HG03045 (cell line): ENCODE results near the gene PHF12.
"Not testable (repeated sequence)": the region's sequence is repeated elsewhere in the genome, so short reads cannot be mapped to it uniquely, and the experiment has no call there.

Experiments used
- ATAC-seq: cut with Tn5 transposase; IDR thresholded peaks from one replicate; pipeline ENCODE4 v1.9.1; 2021; ENCODE audit warnings: mild to moderate bottlenecking, moderate library complexity; ENCODE audit not compliant: unreplicated experiment

PHF12 gene

GRCh38 chr17:28937044-28937729, 14.1 kb downstream of the PHF12 start:
- ATAC-seq = no peak

DNA sequence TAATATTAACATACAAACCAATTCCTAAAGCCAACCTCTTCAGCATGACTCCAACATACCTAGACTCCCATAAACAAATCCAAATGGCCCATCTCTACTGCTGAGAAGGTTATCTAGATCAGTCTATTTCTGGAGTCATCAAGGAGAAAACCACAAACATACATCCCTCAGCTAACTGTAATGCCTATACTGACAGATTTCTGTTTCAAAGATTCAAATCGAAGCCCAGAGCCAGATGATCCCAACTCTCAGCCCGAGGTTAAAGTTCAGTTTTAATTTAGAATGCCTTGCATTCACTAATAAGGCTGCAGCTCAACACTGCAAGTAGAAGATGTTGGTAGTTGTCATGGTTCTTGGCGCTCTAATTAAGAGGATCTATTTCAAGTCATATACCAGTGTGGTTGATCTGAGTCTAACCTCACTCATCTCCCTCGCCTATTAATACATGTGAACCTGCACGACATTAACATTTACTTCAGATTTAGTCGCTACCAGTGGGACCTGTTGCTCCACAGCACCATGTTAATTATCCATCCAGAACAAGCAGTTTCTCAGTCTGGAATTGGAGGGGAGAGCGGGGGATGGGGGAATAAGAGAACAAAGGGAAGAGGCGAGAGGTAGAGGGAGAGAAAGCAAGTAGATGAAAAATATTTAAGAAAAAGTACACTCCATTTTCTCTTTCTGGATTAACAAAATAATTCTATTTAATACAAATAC, 15.4 kb downstream of the PHF12 start:
- ATAC-seq = no peak

DNA sequence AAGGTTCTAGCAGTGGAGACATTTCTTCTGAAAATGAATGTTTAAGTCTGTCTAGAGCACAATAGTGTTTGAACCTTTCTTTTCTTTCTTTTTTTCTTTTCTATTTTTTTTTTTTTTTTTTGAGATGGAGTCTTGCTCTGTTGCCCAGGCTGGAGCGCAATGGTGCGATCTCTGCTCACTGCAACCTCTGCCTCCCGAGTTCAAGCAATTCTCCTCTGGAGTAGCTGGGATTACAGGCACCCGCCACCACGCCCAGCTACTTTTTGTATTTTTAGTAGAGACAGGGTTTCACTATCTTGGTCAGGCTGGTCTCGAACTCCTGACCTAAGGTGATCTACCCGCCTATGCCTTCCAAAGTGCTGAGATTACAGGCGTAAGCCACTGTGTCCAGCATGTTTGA, 16.8 kb downstream of the PHF12 start:
- not testable (repeated sequence) for ATAC-seq

GRCh38 chr17:28929787-28930186, 21.5 kb downstream of the PHF12 start:
- no peak for ATAC-seq

DNA sequence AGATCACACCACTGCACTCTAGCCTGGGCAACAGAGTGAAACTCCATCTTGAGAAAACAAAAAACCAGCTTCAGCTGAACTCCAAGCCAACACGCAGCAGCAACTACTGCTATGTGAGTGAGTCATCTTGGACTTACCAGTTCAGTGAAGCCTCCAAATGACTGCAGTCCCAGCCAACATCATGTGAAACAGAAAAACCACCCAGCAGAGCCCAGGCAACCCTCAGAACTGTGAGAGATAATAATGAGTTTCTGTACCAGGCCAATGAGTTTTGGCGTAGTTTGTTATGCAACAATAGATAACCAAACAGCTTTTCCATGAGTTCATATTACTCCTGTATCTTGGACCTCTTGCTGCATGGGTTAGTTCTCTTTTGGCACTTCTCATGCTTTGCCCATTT, 23.3 kb downstream of the PHF12 start:
- no peak for ATAC-seq

DNA sequence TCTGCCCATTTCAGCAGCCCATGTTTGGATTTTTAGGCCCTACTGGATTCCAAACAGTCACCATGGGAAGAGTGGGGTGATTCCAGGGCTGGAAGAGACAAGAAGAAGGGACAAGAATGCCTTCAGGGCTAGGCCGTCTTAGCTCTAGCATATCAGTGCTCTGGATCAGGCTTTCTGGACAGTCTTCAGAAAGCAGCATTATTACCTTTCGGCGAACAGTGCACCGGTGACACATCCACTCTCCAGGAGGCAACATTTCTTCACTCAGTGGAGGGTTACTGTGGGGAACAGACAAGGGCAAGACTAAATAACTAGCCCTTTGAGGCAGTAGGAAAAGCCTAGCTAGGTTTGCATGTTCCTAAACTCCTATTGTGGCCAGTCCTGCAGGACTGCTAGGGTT, 24.5 kb downstream of the PHF12 start:
- ATAC-seq = no peak

GRCh38 chr17:28926366-28926765, 25.0 kb downstream of the PHF12 start:
- ATAC-seq = no peak

GRCh38 chr17:28925912-28926365, 25.4 kb downstream of the PHF12 start:
- no peak for ATAC-seq

GRCh38 chr17:28920201-28920600, 31.1 kb downstream of the PHF12 start:
- no peak for ATAC-seq

- no peak for ATAC-seq
These were observed 33.0 kb downstream of the PHF12 start for GRCh38 chr17:28918295-28918694.

- no peak for ATAC-seq
These were observed 33.9 kb downstream of the PHF12 start for GRCh38 chr17:28917465-28917864.

DNA sequence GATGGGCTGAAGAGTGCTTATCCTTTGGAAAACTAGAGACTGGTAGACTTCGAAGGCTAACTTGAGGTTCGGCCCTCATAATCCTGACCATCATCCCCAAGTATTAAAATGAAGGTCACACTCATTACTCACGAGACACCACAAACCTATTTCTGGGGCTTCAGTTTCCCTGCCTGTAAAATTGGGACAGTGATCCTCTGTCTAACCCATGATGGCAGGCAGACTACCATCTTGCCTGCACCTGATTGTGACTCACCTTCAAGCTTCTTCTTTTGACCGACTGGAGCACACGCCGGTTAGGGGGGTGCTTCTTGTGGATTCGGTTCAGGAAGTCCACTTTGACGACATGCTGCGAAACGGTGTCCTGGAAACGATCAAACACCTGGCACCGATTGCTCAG, 34.3 kb downstream of the PHF12 start:
- ATAC-seq = no peak

DNA sequence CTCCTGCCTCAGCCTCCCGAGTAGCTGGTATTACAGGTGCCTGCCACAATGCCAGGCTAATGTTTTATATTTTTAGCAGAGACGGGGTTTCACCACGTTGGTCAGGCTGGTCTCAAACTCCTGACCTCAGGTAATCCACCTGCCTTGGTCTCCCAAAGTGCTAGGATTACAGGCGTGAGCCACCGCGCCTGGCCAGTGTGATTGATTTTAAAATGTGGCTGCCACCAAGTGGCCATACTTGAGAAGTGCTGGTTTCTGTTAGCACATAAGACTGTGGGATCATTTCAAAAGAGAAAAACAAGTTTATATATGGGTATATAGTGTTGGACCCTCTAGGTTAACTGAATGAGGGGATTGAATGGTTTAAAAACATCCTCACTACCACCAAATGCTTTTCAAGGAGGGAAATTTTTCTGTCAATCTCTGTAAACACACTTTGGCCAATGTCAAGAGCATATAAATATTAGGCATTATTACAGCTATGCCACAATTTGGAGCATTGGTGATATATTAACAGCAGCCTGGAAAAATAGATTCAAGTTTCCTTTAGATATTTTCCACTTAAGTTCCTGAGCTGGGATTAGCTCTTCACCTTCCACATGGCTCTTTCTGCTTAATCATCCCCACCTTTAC, 34.9 kb downstream of the PHF12 start:
- ATAC-seq = no peak

DNA sequence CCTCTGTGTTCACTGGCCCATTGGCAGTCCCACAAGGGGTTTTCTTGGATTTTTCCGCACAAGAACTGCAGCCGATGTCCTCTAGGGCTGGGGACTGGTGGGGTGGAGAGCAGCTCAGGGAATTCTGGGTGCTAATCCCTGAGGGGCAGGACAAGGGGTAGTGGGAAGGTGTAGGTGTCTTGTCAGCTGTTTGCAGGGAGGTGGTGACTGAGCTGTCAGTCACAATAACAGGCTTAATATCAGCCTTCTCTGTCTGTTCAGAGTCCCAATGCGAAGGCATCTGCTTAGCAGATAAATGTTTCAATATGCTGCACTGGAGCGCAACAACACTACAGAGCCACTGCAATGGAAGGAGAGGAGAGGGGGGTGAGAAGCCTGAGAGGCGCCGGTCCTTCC, 38.4 kb downstream of the PHF12 start:
- no peak for ATAC-seq

- ATAC-seq = no peak
These were observed 38.9 kb downstream of the PHF12 start for GRCh38 chr17:28912281-28912937.

DNA sequence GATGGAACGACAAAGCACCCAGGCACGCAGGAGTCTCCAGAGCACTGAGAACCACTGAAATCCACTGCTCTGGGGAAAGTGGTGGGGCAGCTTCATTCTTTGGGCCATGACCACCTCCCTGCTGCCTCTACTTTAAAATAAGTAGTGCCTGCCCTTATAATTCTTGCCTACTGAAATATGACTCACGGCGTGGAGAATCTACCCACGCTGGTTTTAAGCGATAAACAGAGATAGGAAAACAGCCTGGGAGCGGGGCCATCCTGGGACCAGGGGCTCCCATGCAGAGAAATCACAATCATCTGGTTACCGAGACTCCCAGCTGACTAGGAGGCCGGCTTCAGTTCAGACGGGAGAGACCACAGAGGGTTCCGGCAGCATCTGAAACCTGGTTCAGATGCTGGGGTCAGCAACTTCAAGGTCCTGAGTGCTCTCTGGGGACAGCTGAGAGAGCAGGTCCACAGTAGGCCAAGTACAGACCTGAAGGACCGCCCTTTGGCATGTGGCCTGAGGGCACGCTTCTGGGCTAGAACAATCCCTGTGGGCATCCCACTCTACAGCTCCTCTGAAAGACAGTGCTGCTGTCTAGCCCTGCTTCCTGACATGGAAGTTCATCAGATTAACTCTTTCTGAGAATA, 39.8 kb downstream of the PHF12 start:
- no peak for ATAC-seq

GRCh38 chr17:28910534-28910933, 40.8 kb downstream of the PHF12 start:
- ATAC-seq = no peak

GRCh38 chr17:28908640-28909167, 42.6 kb downstream of the PHF12 start:
- no peak for ATAC-seq

- ATAC-seq = no peak
These were observed 43.4 kb downstream of the PHF12 start for GRCh38 chr17:28907709-28908475.
